GM18861 (cell line): Measurements from ENCODE around the gene PML.

Source experiments
- ATAC-seq: cut with Tn5 transposase; IDR thresholded peaks from one replicate; pipeline ENCODE4 v1.9.1; 2021; ENCODE audit not compliant: unreplicated experiment

Gene PML

DNA sequence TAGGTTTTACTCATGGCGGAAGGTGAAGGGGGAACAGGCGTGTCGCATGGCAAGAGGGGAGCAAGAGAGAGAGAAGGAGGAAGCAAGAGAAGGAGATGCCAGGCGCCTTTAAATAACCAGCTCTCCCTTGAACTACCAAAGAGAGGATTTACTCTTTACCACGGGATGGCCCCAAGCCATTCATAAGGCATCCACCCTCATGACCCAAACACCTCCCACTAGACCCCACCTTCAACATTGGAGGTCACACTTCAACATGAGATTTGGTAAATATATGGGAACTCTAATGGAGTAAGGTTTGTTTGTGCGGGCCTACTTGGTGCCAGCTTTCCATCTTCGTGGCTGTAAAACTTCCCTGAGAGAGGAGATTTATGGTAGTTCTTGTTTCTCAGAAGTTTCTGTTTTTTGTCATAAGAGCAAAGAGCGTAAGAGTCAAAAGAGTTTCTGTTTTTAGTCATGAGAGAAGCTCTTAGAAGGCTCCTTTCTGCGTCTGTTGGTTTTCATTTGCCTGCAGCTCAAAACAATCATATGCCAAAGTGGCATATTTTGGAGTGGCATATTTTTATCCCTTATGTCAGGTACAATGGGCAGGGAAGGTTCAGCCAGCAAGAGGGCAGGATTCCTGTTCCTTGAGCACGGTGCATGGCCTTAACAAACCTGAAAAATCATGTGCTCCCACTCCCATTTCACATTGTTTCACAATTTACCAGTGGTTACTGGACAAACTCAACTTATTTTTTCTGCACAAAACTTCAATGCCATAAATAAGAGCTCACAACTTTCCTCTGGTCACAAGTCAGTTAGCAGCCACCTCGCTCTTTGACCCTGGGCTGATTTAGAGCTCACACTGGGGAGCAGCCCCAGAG is 12.5 kb downstream of the PML start:
- ATAC-seq: no peak

DNA sequence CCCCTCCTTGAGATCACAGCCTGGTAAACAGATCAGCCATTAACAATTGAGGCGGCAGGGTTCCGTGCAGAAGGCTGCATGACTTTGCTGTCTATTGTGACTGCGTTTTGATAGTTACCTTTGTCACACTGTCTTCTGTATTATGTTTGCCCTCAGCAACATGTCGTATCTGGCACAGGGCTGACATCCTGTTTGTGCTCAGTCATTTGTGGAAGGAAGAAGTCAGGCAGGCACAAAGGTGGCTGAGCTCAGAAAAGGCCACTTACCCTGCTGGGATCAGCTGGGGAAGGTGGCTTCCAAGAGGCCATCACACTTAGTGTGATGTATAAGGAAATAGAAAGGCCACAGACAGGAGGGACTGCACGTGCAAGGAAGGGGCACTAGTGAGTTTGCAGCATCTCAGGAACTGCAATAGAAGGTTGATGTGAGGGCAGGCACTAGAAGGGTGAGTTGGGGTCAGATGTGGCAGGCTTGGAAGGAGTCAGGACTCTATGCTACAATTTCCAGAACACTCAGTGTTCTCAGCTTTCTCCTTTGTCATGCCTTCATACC is 13.4 kb downstream of the PML start:
- no peak for ATAC-seq

DNA sequence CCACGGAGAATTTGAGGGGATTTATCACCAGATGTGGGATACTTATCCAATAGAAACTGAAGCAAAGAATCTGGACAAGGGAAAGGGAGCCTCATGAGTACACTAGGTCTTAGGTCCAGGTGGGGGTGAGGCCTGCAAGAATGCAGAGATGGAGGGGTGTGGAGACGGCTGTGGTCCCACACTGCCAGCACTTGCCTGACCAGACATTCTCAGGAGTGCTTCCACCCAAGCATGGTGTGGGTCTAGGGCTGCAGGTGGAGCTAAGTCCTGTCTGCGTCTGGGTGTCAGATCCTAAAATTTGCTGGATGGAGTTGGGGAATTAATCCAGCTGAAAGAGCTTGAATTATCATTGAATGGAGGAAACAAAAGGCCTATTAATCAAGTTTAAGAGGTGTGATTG is 14.4 kb downstream of the PML start:
- ATAC-seq: no peak

DNA sequence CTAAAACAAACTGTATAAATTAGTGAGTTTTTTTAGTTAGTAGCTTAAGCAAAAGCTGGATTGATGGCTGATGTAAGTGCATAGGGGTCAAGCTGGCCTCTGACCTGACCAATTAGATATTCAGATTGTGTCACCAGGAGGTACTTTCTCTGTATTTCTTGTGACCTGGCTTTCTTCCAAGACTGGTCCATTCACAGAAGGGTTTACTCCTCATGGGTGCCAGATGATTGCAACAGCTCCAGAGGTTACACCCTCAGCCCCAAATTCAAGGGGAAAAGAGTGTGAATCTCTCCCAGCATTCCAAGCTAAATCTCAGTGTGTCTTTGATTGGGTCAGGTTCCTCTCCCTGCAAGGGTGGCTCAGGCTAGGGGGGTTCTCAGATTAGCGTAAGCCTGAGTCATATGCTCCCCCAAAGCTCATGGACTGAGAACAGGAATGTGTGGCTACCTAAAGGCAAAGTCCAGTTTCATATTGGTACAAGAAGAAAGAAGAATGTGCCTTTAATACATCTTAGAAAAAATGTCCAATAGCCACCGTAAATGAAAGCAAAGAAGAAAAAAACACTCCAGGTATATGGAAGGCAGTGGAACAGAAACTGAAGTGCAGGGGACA is 16.5 kb downstream of the PML start:
- no peak for ATAC-seq

DNA sequence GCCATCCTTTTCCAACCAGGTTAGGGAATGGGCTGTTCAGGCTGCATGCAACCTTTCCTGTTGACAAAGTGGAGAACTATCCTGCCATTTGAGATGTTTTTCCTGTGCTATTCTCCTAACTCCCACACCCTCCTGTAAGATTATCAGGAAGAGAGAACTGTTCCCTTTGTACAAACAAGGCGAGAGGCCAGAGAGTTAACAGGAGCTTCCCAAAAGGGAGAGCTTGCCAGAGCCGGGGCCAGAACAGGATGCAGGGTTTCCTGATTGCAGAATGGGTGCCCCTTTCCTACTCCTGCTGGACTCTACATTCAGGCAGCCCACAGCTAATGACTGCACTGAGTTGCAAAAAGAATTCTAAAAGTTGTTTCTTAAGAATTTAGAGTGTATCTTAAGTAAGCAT is 17.1 kb downstream of the PML start:
- no peak for ATAC-seq

DNA sequence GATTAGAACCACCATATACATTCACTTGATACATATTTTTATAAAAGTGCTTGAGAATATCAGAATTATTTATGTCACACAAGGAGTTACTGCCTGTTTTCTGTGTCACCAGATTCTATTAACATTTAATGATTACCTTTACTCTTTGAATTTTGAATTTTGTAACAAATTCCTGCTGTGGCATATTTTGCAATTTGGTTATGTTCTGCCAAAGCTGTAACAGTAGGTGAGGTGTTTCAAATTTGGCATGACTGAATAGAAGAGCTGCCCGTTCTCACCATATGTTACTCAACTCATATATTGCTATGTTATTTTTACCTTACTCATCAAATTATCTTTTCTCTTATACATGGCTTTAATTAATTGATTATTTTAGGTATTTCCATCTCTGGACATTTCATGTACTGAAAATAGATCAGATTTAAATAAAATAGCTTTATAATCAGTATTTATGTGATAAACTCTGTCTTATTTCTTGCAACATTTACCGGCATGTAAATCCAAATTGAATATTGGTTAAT is 18.9 kb downstream of the PML start:
- ATAC-seq: no peak

DNA sequence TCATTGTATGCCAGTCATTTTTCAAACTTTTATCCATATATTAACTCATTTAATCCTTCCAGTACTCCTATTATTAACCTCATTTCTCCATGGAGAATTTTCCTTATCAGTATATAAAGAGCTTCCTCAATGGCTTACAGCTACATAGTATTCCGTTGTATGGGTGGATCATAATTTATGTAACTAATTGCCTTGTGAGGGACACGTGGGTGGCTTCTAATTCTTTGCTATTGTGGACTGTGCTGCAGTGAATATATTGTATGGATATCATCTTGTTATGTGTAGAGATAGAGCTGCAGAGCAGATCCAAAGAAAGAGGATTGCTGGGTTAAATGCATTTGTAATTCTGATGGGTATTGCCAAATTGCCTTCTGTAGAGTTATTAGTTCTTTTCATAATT is 25.2 kb downstream of the PML start:
- no peak for ATAC-seq

DNA sequence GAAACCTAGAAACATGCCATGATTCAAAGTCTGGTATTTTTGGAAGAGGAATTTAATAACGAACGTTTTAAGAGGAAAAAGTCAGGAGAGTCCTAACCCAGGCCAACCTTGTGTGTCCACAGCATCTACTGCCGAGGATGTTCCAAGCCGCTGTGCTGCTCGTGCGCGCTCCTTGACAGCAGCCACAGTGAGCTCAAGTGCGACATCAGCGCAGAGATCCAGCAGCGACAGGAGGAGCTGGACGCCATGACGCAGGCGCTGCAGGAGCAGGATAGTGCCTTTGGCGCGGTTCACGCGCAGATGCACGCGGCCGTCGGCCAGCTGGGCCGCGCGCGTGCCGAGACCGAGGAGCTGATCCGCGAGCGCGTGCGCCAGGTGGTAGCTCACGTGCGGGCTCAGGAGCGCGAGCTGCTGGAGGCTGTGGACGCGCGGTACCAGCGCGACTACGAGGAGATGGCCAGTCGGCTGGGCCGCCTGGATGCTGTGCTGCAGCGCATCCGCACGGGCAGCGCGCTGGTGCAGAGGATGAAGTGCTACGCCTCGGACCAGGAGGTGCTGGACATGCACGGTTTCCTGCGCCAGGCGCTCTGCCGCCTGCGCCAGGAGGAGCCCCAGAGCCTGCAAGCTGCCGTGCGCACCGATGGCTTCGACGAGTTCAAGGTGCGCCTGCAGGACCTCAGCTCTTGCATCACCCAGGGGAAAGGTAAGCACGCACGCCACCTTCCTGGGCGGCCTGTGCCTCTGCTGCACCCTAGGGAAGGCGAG is 28.4 kb downstream of the PML start:
- no peak for ATAC-seq

DNA sequence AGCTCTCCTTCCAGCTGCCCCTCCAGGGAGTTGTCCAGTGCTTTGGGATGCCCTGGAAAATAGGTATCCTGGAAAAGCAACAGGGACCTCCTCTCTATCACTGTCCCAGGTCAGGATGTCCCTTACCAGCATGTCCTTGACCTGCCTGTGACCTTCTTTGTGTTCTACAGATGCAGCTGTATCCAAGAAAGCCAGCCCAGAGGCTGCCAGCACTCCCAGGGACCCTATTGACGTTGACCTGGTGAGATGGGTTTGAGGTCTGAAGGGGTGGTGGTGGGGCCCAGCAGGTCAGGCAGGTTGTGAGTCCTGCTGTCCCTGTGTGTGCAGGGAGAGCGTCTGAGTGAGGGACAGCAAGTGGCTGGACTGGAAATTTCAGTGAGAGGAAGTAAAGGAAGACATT is 30.2 kb downstream of the PML start:
- ATAC-seq: no peak

DNA sequence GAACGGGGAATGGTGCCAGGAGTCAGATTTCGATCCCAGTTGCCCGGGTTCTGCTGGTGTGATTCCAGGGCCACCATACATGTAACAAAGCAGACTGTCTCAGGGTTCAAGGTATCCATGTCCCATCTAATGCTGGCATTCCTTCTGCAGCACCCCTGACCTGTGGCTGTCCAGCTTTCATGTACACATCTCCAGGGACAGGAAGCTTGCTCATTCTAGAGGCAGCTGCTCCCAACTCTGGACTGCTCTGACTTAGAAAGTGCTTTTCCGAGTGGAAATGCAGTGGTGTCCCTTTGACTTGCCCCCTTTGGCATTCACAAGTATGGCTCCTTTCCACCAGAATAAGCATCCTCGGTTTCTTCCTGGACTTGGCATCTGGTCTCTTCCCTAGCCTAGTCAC is 30.9 kb downstream of the PML start:
- ATAC-seq: no peak

DNA sequence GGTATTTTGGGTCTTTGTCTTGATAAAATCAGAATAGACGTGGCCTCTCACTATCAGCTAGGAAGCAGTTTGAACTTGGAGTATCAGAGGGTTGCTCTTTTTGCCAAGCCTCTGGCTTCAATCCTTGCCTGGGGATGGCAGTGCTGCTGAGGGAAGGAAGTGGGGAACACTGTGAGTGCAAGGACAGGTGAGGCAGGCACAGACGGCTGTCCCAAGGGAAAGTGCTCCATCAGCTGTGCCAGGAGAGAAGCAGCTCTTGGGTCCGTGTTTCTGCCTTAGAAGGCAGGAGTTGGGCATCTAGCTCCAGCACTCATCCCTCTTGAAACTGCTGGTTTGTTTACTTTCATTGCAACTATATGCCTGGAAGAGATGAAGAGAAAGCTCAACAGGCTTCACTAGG is 33.2 kb downstream of the PML start:
- ATAC-seq: no peak

DNA sequence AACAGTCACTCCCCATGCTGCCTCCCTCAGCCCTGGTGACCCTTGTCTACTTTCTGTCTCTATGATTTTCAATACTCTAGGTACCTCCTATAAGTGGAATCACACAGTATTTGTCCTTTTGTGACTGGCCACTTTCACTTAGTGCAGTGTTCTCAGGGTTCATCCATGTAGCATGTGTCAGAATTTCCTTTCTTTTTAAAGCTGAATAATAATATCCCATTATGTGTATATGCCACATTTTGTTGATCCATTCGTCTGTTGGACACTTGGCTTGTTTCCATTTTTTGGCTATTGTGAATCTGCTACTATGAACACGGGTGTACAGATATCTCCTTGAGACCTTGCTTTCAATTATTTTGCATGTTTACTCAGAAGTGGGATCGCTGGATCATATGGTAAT is 34.1 kb downstream of the PML start:
- no peak for ATAC-seq

DNA sequence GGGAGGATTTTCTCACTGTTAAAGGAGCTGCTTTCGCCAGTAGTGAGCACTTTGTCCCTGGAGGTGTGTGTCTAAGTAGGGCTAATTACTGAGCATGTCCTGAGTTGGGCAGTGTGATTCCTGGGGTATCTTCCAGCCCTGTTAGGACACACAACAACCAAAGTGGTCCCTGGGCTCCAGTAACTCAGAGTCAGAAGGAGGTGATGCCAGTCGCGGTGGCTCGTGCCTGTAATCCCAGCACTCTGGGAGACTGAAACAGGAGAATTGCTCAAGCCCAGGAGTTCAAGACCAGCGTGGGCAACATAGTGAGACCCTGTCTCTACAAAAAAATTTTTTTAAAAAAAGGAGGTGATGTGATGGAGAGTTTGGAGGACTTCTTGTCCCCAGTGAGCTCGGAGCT is 37.5 kb downstream of the PML start:
- ATAC-seq: no peak

DNA sequence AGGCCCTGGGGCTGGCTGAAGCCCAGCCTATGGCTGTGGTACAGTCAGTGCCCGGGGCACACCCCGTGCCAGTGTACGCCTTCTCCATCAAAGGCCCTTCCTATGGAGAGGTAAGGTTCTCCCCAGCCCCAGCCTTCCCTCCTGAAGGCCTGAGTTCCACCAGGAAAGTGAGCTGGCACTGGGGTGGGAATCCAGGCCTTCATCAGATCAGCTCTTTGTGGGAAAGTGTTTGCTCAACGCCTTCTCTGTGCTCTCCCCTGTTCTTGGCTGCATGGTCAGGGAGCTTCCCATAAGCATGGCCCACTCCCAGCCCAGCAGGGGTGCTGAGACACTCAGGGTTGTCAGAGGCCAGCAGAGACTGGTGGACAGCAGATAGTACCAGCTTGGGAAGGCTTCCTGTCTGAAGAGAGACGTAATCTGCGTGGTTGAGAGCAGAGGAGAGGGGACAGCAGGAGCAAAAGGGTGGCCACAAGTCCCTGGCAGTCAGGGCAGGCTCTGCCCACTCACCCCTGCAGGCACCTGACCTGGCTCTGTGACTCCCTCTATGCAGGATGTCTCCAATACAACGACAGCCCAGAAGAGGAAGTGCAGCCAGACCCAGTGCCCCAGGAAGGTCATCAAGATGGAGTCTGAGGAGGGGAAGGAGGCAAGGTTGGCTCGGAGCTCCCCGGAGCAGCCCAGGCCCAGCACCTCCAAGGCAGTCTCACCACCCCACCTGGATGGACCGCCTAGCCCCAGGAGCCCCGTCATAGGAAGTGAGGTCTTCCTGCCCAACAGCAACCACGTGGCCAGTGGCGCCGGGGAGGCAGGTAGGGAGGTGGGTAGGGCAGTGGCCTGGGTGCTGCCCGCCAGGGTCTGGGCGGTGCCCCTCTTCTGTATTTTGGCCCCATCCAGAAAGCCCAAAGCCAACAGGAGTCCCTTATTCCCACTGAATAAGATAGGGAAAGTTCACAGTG is 38.4 kb downstream of the PML start:
- ATAC-seq: no peak

DNA sequence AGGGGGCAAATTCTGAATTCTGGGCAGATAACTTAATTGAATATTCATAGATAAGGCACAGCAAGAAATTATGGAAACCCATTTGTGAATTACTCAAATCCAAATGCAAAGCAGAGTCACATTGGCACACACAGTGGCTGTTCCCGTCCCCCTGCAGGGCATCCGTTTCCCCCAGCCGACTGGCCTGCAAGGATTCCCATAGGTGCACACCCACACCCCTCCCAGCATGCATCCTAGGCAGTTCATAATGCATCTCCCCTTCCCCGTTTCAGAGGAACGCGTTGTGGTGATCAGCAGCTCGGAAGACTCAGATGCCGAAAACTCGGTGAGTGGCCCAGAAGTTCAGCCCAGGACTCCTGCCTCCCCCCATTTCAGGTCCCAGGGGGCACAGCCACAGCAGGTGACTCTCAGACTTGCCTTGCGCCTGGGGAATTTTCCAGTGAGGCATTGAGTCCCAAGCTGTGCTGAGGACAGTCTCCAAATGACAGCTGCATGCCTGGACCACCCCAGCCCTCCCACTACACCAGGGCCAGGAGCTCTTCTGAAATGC is 39.8 kb downstream of the PML start:
- no peak for ATAC-seq

DNA sequence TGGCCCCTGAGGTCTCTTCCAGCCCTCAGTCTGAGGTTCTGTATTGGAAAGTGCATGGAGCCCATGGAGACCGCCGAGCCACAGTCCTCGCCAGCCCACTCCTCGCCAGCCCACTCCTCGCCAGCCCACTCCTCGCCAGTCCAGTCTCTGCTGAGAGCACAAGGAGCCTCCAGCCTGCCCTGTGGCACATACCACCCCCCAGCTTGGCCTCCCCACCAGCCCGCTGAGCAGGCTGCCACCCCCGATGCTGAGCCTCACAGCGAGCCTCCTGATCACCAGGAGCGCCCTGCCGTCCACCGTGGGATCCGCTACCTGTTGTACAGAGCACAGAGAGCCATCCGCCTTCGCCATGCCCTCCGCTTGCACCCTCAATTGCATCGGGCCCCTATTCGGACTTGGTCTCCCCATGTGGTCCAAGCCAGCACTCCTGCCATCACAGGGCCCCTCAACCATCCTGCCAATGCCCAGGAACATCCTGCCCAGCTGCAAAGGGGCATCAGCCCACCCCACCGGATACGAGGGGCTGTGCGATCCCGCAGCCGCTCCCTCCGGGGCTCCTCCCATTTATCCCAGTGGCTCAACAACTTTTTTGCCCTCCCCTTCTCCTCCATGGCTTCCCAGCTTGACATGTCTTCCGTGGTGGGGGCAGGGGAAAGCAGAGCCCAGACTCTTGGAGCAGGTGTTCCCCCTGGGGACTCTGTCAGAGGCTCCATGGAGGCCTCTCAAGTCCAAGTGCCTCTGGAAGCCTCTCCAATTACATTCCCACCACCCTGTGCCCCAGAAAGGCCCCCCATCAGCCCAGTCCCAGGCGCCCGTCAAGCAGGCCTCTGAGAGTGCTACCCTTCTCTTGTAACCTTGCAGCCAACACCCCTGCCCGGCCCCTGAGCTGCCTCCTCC is 40.9 kb downstream of the PML start:
- no peak for ATAC-seq

DNA sequence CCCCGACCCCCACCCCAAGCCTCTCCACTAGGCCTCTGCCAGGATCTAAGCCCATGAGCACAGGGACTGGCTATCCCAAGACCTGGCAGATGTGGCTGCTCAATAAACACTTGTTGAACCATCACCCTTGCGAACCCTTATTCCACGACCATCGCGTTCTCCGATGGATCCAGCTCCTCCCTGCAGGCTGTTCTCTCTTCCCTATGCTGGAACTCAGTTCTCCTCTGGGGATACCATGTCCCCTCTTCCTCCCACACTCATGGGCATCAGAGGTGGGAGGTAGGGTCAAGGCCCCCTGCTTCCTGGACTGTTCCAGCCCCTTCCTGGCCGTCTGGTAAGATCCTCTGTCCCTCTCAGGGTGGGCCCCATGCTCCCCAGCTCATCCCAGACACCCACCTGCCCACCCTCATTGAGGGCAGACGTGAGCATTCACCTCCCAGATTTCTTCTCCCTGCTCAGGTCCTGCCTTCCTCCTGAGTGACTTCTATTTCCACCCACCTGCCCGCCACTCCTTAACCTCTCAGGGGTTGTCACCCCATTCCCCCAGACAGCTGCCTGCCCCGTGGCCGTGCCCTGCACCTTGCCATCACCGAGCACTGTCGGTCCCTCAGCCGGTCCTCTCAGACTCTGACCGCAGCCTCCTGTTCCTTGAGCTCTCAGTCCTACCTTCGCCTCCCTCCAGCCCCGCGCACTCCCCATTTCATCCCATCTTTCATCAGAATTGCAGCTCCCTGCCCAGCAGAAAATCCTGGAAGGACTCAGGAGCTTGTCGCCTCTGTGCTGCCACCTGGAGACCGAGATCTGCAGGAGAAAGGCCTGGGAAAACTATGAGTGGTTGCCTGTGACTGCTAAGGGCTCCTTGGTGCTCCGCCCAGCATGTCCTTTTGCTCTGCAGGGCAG is 42.0 kb downstream of the PML start:
- ATAC-seq: no peak
